Erythroblast (primary cell): ENCODE results near the gene ARHGAP29.

Source experiments
- GATA1 ChIP-seq: IDR thresholded peaks from 2 replicates; pipeline ENCODE4 v1.6.1; 2011; ENCODE audit warnings: low read depth, mild to moderate bottlenecking, control low read depth, low read length, moderate library complexity
- POLR2A ChIP-seq: IDR thresholded peaks from 2 replicates; pipeline ENCODE4 v1.6.1; 2011; ENCODE audit warnings: mild to moderate bottlenecking, low read length

DNA sequence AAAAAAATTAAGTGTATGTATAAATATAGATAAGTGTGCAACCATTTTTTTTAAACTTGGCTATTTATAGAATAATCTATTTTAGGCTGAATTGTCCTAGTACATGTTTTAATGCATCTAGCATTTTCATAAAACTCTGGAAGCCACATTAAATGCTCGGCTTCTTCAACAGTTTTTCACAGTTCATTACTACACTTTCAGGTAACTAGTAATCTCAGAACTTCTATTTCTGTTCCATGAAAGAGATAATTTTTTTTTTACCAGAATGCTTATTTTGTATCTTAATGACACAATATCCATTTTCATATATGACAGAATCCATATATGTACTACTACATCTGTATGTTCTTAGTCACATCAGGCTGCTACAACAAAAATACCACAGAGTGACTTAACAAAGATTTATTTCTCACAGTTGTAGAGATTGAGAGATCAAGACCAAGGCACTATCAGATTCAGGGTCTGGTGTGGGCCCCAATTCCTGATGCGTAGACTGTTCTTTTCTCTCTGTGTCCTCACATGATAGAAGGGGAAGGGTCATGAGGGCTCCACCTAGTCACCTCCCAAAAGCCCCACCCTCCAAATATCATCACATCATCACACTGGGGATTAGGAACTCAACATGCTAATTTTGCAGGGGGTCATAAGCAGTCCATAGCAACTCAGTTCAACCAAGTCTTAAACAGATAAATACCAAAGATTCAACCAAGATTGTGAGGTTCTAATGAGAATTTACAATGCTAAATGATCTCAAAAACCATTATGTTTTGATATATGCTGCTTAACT lies 43.1 kb downstream of the ARHGAP29 start:
- TF ChIP-seq POLR2A = no peak
- no peak for TF ChIP-seq GATA1
